Smooth muscle cell (in vitro differentiated cells): ENCODE data around the gene IFT172. TPM values are rescaled to one million over a fixed set of nuclear protein-coding genes. Genes with fewer than 3 reads are reported as not detected.

ENCODE experiments used
- DNase-seq: peaks from one replicate; lab custom pipeline; 2025; ENCODE audit not compliant: unreplicated experiment; lab: John Stamatoyannopoulos, UW
- H2AFZ ChIP-seq: fragments of 200-600 bp; sonication (generic); 2 replicates; pipeline ENCODE4 v1.6.0; 2016; ENCODE audit warnings: antibody characterized with exemption, low read depth, mild to moderate bottlenecking
- H3F3A ChIP-seq: fragments of 200-600 bp; sonication (generic); 2 replicates; pipeline ENCODE4 v1.6.0; 2017; ENCODE audit warnings: antibody characterized with exemption, low read depth
- H3K27ac ChIP-seq: fragments of 200-600 bp; sonication (generic); 2 replicates; pipeline ENCODE4 v1.5.1; 2016; ENCODE audit warnings: low read depth, mild to moderate bottlenecking
- H3K27me3 ChIP-seq: fragments of 200-600 bp; sonication (generic); 2 replicates; pipeline ENCODE4 v1.6.1; 2016; ENCODE audit warnings: low read depth, mild to moderate bottlenecking
- H3K36me3 ChIP-seq: fragments of 200-600 bp; sonication (generic); 2 replicates; pipeline ENCODE4 v1.5.1; 2016; ENCODE audit warnings: low read depth
- H3K4me1 ChIP-seq: fragments of 200-600 bp; sonication (generic); 2 replicates; pipeline ENCODE4 v1.5.1; 2016; ENCODE audit warnings: low read depth
- H3K4me2 ChIP-seq: fragments of 200-600 bp; sonication (generic); 2 replicates; pipeline ENCODE4 v1.6.0; 2016; ENCODE audit warnings: mild to moderate bottlenecking
- H3K4me3 ChIP-seq: fragments of 200-600 bp; sonication (generic); 2 replicates; pipeline ENCODE4 v1.5.1; 2016; ENCODE audit warnings: mild to moderate bottlenecking
- H3K79me2 ChIP-seq: fragments of 200-600 bp; sonication (generic); 2 replicates; pipeline ENCODE4 v1.6.0; 2016; ENCODE audit warnings: low read depth, mild to moderate bottlenecking
- H3K9ac ChIP-seq: fragments of 200-600 bp; sonication (generic); 2 replicates; pipeline ENCODE4 v1.6.0; 2016; ENCODE audit warnings: low read depth
- H3K9me3 ChIP-seq: fragments of 200-600 bp; sonication (generic); replicated peaks from 2 replicates; pipeline ENCODE4 v1.5.1; 2016; ENCODE audit warnings: low read depth
- H4K20me1 ChIP-seq: fragments of 200-600 bp; sonication (generic); 2 replicates; pipeline ENCODE4 v1.6.0; 2016; ENCODE audit warnings: low read depth
- WGBS: methylation state at CpG from one replicate; pipeline ENCODE4 v1.1.7; 2016; ENCODE audit warnings: low lambda C conversion rate; 5-methylcytosine and 5-hydroxymethylcytosine counted together
- polyA plus RNA-seq: library from polyadenylated mRNA; unstranded; fragments of >200 nt; fragmentation: Nextera tagmentation; extraction: Ambion mirVana; gene quantifications from 2 replicates; pipeline ENCODE4 v1.2.1, GENCODE V29; 2016
- total RNA-seq: library from RNA; depleted of rRNA; stranded (reverse); fragments of >200 nt; gene quantifications from 2 replicates; pipeline ENCODE4 v1.2.3, GENCODE V29; 2014
- TF ChIP-seq, protein P1 (sequence below): fragments of 200-600 bp; sonication (generic); IDR thresholded peaks from 2 replicates; pipeline ENCODE4 v1.5.1; 2017; ENCODE audit warnings: borderline replicate concordance, mild to moderate bottlenecking, antibody characterized with exemption; ENCODE audit not compliant: insufficient read depth, poor library complexity, severe bottlenecking

The IFT172 gene
- total and polyA plus RNA-seq, 2 experiments from 2014 or later: 12.5 to 26.3 TPM

DNA sequence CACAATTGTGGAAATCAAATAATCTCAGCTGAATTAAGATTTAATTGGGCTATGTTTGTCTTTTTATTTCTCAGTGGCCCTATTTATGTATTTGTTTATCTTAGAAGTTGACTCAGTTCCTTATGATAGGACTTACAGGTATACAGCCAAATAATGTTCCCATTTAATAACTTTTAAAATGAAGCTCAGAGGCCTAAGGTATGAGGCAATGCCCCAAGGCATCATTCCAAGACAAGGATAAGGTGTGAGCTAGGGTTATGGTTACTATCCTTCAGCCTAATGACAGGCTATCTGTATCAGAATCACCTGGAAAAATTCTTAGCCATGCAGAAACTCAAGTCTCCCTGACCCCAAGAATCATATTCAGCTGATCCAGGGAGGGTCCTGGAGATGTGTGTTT is 68.5 kb downstream of the IFT172 start:
- TF ChIP-seq, protein P1, sequence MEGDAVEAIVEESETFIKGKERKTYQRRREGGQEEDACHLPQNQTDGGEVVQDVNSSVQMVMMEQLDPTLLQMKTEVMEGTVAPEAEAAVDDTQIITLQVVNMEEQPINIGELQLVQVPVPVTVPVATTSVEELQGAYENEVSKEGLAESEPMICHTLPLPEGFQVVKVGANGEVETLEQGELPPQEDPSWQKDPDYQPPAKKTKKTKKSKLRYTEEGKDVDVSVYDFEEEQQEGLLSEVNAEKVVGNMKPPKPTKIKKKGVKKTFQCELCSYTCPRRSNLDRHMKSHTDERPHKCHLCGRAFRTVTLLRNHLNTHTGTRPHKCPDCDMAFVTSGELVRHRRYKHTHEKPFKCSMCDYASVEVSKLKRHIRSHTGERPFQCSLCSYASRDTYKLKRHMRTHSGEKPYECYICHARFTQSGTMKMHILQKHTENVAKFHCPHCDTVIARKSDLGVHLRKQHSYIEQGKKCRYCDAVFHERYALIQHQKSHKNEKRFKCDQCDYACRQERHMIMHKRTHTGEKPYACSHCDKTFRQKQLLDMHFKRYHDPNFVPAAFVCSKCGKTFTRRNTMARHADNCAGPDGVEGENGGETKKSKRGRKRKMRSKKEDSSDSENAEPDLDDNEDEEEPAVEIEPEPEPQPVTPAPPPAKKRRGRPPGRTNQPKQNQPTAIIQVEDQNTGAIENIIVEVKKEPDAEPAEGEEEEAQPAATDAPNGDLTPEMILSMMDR: no peak
- H3F3A ChIP-seq: no peaks in the 10 kb centered on the region
- H3K4me1 ChIP-seq: no peaks in the 10 kb centered on the region
- H4K20me1 ChIP-seq: no peaks in the 10 kb centered on the region
- no peaks in the 10 kb centered on the region for H3K79me2 ChIP-seq
- H3K9me3 ChIP-seq: no peaks in the 10 kb centered on the region
- no peak overlapping the region for H3K9ac ChIP-seq
- H3K27ac ChIP-seq: no peak overlapping the region
- no peak overlapping the region for H2AFZ ChIP-seq
- no peak overlapping the region for H3K4me3 ChIP-seq
- no peaks in the 10 kb centered on the region for H3K27me3 ChIP-seq
- no peak for DNase-seq
- H3K36me3 ChIP-seq: no peaks in the 10 kb centered on the region
- no peak overlapping the region for H3K4me2 ChIP-seq

DNA sequence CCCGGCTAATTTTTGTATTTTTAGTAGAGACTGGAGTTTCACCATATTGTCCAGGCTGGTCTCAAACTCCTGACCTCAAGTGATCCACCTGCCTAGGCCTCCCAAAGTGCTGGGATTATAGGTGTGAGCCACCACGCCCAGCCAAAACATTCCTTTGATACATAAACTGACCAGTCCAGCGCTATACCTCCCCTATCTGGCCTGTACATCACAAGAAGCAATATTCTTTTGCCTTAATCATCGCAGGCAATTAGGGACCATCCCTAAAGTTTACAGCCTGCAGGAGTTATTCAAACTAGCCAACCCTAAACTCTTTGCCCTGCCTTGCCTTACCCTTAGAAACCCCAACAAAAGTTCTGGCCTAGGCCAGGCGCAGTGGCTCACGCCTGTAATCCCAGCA is 73.4 kb downstream of the IFT172 start:
- H3K27ac ChIP-seq: no peak overlapping the region
- no peaks in the 10 kb centered on the region for H3K79me2 ChIP-seq
- H3K4me2 ChIP-seq: no peak overlapping the region
- no peaks in the 10 kb centered on the region for H4K20me1 ChIP-seq
- TF ChIP-seq, protein P1: no peak
- WGBS: 94% methylated on average over 6 of the region's 6 CpGs
- no peaks in the 10 kb centered on the region for H3K4me1 ChIP-seq
- H3K36me3 ChIP-seq: no peaks in the 10 kb centered on the region
- H3K27me3 ChIP-seq: no peaks in the 10 kb centered on the region
- H3K9me3 ChIP-seq: no peaks in the 10 kb centered on the region
- DNase-seq: no peak
- H3F3A ChIP-seq: no peaks in the 10 kb centered on the region
- no peak overlapping the region for H3K4me3 ChIP-seq
- H2AFZ ChIP-seq: no peak overlapping the region
- no peak overlapping the region for H3K9ac ChIP-seq

DNA sequence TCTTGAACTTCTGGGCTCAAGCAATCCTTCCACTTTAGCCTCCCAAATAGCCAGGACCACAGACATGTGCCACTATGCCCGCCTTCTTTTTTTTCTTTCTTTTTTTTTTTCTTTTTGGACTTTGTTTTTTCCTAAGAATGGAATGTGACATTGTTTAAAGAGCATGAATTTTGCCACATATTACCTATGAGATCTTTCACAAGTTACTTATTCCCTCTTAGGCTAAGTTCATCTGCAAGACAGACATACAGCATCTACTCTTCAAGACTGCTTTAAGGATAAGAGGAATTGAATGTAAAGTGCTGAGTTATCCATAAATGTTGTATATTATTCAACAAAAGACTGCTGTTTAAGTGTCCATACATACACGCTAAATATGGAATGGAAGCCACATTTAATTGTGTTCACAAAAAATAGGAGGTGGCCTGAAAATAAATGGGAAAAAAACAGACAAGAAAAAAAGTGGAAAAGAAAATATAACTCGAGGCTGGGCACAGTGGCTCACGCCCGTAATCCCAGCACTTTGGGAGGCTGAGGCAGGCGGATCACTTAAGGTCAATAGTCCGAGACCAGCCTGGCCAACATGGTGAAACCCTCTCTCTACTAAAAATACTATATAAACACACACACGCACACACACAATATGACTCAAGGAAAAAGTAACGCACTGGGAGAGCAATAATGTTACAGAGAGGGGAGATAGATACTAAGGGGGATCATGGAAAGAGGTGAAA is 77.0 kb downstream of the IFT172 start:
- no peaks in the 10 kb centered on the region for H3K9me3 ChIP-seq
- H2AFZ ChIP-seq: no peak overlapping the region
- no peak overlapping the region for H3K9ac ChIP-seq
- TF ChIP-seq, protein P1: no peak
- DNase-seq: no peak
- H4K20me1 ChIP-seq: peaks cover 9% of the 10 kb centered on the region
- H3K27me3 ChIP-seq: no peaks in the 10 kb centered on the region
- no peak overlapping the region for H3K4me3 ChIP-seq
- H3K4me1 ChIP-seq: peaks cover 11% of the 10 kb centered on the region
- no peak overlapping the region for H3K27ac ChIP-seq
- H3K36me3 ChIP-seq: no peaks in the 10 kb centered on the region
- H3K79me2 ChIP-seq: peaks cover 18% of the 10 kb centered on the region
- H3F3A ChIP-seq: no peaks in the 10 kb centered on the region
- no peak overlapping the region for H3K4me2 ChIP-seq
- 89% methylated on average over 9 of the region's 9 CpGs for WGBS

DNA sequence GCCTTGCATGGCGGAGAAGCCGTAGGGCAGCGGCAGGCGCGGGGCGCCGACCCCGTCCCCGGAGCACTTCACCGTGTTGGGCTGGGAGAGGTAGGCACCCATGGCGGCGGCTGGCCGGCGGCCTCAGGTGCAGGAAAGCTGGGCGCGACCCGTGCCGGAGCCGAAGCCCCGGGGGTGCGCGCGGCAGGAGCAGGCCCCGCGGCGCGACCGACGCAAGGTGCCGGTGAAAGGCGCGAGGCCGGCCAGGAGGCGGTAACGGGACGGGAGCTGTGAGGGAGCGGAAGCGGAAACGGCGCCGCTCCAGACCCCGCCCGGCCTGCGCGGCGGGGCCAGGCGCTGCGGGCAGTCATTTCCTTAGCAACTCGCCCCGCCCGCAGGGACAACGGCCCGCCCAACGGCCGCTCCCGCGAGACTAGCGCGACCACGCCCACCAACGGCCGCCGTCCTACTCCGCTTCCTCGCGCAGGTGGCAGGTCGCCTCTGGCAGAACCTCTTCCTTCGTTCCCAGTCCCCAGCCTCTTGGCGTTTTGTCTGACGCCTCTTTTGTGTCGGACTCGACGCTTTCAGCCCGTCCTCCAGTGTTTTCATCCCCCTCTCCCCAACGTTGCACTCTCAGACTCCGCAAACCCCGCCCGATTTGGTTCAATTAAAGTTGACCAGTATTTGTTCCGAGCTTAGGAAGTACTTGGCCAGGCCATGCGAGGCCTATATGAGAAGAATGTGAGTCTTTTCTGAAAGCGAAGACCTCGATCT is 80.0 kb downstream of the IFT172 start, which contains the start of gene PPM1G:
PPM1G (minus strand) TSS at position 271 of the 753 bp plus-strand sequence; CDS start at position 102, 169 bp downstream.
- Histone ChIP-seq H3K36me3 (no peaks in the 10 kb centered on the region), H3K27ac (peak within 1 kb of the TSS; percentile 68), H4K20me1 (peaks cover 27% of the 10 kb centered on the region), H3K9me3 (no peaks in the 10 kb centered on the region), H3K4me3 (peak within 1 kb of the TSS; percentile 99), H3K4me2 (peak within 1 kb of the TSS; percentile 85), H3K79me2 (peaks cover 46% of the 10 kb centered on the region), H3K27me3 (no peaks in the 10 kb centered on the region), H3F3A (no peaks in the 10 kb centered on the region), H3K9ac (peak within 1 kb of the TSS; percentile 90), H3K4me1 (peaks cover 11% of the 10 kb centered on the region), H2AFZ (peak within 1 kb of the TSS; percentile 99)
- 2% methylated on average over 81 of the region's 82 CpGs for WGBS
- TF ChIP-seq, protein P1: no peak
- peak; percentile 71 for DNase-seq
